Measurements from ENCODE around the gene NENF.
"Not testable (repeated sequence)": the region's sequence is repeated elsewhere in the genome, so short reads cannot be mapped to it uniquely, and the experiment has no call there.

Gene NENF

DNA sequence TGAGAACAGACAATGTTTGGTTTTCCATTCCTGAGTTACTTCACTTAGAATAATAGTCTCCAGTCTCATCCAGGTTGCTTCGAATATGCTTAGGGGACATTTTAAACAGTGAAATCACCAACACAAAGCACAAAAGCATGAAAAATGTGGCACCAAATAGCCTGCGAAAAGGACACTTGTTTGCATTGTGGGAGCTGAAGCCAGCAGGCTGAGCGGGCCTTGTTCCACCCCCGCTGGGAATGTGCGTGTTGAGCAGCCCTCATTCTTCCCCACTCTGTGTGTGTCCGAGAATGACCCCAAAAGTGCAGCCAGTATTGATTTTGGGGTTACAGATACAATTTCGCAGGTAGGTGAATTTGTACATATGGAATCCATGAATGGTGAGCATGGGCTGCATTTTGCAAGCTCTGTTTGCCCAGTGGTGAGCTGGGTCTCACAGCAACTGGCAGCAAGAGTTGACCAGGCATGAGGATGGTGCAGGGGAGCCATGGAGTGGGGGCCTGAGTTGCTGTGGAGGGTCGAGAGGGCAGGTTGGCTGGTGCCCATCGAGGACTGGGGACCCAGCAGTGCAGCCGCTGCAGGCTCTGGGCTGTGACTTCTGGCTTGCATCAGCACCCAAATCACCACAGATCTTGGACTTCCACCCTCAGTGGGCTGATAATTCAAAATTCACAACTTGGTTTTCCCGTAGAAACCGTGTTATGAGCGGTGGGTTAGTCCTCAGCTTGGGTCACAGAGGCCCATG lies 29.4 kb downstream of the NENF start:
- no peak for DNase-seq

DNA sequence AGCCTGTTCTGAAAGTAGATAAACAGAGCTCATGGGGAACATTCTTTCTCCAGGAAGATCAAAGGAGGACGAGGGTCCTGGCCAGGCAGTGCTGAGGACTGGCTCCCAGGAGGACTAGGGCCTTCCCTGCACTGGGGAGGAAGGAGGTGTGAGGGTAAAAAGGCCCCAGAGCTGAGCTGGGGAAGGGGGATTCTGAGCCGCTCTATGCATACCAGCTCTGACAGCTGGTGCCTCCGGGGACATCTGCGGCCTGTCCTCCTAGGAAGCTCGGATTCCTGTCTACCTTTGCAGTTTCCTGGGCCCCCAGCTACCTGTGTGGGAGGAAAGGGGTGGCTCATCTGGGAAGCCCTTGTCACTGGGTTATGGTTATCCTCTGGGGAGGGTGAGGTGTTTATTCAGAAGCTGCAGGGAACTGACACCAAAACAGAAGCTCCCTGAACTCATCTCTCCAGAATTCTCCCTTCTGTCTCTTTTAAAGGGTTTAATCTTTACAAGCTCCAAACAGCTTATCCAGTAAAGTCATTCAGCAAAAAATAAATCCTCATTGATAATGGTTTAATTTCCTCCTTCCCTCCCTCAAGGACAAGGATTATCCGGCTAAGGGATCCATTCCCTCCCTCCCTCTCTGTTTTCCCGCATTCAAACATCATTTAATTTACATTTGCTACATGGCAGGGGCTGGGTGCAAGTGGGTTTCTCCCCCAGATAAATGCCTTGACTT lies 31.0 kb downstream of the NENF start:
- DNase-seq, result no peak

DNA sequence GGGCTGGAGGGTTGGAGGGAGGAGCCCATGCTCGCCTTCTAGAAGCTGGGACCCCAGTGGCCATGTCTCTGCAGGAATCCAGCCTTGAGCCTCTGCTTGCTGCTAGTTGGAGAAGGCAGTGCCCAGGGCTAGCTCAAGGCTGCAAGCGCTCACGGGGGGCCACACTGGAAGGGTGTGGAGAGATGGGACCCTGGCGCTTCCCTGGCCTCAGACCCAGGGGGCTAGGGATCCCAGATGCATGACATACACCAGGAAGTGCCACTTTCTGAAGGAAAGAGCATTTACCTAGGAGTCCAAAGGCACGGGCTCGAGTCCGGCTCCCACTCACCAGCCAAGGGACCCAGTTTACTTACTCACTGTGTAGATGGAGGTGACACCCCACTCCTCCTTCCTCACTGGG lies 32.6 kb downstream of the NENF start:
- DNase-seq, result no peak

DNA sequence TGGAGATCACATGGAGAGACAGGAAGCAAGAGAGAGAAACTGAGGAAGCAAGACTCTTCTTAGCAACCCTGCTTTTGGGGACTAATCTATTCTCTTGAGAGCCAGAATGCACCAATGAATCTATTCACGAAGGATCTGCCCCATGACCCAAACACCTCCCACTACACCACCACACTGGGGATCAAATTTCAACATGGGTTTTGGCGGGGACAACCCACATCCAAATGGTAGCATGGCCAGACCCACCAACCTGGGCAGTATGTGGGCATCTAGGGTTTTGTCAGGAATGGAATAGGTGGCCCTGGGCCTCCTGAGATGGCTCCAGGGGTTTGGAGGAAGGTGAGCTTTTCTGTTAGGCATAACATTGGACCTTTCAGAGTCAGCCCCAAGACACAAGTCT lies 33.7 kb downstream of the NENF start:
- DNase-seq, result no peak

DNA sequence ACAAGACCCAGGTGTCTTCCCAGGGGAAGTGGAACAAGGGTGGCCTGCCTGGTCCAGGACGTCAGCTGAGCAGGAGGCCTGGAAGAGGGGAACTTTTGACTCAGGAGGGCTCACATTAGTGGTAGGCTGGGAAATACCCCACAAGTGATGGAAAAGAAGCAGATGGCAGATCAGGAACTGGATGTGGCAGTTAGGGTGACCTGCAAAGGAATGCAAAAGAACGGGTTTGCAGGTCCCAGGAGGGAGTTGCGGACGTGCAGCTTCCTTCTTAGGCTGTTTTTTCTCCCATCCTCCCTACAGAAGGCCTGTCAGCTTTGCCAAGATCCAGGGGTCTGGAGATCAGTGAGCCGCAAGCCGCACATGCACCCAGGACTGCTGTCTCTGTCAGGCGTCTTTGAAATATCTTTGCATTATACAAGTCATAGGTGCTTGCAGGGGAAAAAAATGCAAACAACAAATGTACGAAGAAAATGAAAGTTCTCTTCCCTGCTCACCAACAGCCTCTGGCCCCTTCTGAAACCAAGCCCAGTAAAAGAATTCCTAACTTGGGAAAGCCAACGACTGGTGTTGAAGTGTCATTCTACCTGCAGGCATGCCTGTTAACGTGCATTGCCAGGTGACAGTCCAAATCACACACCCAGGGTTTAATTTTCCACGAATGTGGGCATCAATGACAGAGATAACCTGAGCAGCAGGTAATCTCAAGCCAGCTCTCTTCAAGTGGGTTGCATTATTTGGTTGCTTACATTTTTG lies 34.4 kb downstream of the NENF start:
- DNase-seq, result no peak

DNA sequence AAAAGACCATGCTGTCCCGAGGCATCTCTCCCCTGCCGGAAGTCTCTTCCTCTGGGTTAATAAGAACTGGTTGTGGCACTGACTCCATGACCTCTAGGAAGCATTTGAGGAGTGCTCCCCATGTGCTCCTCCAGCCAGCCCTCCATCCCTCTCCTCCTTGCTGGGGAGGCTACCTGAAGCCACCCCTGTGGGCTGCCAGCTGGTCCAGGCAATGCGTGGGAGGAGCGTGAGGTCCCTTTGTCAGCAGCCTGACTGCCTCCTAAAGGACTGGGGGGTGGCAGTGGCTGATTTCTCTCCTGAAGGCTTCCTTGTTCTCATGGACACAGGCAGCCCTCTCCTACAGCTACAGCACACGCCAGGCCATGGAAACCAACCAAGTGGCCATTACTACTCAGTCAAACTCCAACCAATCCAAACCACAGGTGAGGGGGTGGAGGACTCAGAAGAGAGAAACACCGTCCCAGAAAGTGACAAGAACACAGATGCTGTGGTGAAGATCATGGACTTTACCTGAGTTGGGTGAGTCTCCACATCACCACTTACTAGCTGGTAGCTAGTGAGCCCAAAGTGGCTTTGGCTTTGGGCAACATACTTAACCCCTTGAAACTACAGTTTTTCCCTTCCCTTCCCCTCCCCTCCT lies 35.2 kb downstream of the NENF start:
- peak; percentile 13 for DNase-seq

DNA sequence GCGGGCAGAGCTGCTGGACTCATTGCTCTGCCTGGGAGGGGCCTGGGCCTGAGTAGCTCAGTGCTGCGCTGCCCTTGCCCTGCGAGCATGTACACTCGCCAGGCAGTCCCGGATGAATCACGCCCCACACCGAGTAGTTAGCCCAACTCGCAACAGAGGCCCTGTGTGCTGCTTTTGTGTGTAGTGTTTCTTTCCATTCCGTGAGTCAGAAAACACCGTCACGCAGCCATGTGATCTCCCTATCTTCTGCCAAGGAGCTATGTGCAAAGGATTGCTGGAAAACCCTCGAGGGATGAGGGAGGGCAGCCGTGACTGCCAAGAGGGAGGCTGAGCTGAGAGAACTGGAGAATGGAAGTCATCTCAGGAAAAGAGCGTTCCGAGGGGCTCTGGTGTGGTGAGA lies 37.3 kb downstream of the NENF start:
- no peak for DNase-seq

DNA sequence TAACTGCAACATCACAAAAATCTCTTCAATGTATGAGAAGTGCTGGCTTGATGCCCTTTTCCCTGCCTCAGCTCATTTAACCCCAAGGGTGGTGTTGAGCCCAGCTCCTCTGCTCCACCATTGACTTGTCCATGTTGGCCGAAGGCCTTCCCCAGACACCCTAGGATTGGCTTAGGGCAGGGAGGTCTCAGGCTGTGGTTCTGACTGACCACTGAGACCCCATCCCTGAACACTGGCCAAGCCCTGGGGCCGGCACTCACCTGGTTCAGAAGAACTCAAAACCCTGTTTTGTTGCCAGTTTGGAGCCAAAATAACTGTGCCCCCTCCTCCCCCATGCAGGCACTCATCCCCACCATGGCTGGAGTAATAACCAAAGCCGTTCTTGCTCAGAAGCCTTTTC lies 38.6 kb downstream of the NENF start:
- no peak for DNase-seq

DNA sequence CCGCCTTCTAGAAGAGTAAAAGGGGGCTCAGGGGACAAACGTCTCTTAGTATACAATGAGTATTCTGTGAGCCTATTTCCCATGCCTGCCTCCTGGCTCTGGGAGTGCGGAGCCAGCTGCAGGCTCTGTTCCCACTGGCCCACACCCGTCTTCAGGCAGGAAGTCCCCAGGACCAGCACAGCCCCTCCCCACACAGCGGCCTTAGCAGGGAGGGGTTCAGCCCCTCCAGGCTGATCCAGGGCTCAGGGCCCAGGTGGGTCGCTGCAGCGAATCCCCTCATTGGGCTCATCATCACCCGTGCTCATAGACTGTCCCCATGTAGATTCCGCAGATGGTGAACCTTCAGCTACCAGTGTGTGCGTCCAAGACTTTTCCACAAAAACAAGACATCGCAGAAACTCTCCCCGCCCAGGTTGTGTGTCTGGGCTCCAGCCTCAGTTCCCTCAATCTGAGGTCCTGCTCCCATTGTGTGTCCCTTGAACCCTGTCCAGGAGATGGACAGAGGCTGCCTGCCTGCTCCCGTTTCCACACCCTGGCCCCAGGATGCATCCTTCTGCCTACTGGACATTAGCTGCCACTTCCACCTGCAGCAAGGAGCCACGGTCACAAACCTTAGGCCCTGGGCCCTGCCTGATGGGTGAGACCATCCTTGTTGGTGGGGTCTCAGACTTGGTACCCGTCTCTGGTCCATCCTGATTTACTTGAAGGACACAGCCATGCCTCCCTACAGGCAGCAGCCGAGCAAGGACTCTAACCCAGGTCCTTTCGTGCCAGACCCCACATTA lies 39.4 kb downstream of the NENF start:
- DNase-seq, result no peak

DNA sequence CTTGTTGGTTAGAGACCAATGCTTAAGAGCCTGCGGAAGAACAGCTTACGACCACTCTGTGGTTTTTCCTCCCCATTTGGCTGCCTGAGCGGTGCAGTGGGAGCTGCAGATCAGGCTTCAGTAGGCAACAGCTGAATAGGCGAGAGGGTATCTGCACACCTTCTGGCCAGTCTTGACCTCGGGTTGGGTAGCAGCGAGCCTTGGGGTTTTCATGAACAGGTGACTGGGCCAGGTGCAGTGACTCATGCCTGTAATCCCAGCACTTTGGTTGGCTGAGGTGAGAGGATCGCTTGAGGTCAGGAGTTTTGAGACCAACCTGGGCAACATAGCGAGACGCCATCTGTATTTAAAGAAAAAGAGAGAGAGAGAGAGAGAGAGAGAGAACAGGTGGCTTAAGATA lies 41.0 kb downstream of the NENF start:
- DNase-seq, result no peak

DNA sequence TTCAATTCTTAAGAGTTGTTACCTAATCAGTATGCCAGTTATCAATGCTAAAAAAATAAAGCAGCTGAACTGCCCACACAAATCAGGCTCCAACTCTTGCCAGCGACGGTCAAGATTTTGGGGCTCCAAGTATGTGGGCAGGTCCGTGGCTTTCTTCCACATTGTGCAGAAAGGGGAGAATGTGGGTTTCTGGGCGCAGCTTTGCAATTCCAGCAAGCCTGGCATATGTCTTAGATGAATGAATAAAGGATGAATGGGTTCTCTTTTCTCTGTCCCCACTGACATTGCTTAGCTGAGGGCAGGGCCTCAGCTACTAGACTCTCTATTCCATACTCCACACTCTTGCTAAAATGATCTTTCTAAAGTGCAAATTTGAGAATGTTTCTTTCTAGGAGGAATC lies 42.4 kb downstream of the NENF start:
- DNase-seq, result no peak

DNA sequence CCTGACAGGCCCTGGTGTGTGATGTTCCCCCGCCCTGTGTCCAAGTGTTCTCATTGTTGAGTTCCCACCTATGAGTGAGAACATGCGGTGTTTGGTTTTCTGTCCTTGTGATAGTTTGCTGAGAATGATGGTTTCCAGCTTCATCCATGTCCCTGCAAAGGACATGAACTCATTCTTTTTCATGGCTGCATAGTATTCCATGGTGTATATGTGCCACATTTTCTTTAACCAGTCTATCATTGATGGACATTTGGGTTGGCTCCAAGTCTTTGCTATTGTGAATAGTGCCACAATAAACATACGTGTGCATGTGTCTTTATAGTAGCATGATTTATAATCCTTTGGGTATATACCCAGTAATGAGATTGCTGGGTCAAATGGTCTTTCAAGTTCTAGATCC lies 43.1 kb downstream of the NENF start:
- not testable (repeated sequence) for DNase-seq

DNA sequence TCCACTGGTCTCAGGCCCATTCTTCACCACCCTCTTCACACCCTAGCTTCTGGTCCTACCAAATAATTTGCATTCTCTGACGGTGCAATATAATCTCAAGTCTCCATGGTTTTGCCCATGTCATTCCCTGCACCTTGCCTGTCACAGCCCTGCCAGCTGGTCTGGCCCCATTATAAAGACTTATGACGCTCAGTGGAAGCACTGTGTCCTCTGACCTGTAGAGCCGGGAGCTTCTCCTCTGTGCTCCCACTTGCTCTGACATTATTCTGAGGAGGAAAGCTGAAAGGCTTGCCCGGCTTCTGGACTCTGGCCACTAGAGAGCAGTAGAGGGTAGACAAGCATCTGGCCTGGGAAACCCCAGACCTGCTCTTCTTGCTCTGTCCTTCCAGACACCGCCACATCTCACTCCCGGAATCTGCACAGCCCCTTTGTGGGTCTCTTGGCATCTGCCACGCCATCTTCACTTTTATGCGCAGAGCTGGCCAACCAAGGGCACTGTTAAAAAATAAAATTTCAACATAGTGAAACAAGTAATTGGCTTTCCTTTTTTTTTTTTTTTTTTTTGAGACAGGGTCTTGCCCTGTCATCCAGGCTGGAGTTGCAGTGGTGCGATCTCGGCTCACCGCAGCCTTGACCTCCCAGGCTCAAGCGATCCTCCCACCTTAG lies 44.4 kb downstream of the NENF start:
- DNase-seq, result peak; percentile 94

DNA sequence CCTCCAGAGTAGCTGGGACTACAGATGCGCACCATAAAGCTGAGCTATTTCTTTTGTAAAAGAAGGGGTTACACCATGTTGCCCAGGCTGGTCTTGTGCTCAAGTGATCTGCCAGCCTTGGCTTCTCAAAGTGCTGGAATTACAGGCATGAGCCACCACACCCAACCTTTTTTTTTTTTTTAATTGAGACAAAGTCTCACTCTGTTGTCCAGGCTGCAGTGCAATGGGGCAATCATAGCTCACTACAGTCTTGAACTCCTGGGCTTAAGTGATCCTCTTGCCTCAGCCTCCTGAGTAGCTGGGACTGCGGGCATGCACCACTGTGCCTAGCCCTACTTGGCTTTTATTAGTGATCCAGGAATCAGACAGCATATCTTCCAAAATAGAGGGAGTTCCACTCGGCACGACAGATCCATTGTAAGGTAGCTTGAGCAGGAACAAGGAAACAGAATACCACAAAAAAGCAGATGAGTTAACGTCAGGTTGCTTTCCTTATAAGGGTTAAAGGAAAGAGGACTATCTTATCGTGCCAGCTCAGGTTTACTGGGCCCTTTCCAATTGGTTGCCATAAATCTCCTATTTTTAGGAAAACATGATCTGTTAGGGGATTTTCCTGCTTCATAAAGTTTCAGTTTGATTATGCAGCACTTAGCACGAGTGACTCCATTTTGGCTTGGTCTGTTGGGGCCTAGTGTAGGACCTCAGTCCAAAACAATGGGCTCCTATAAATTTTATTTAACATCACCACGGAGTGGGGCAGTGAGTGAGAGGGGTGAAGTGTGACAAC lies 45.2 kb downstream of the NENF start:
- DNase-seq, result no peak

DNA sequence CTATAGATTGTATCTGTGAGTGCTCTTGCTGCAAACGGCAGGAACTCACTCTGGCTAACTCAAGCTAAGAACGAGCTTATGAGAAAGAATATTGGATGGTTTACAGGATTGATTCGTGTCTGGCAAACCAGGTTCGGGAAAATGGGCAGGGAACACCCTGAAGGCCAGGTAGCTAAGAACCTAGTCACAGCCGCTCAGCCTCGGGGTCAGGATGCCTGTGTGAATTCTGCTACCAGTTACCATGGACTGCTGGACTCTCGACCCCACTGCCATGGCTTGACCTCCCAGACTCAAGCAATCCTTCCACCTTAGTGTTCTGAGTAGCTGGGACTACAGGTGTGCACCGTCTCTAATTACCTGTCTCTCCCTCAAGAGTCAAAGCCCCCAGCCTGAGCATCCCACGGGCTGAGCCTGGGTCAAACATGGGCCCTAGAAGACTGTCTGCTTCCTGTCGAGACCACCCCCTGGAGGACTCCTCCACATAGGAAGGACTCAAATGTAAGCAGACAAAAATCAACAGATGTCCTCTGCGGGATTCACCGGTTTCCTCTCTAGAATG lies 45.8 kb downstream of the NENF start:
- DNase-seq, result no peak

DNA sequence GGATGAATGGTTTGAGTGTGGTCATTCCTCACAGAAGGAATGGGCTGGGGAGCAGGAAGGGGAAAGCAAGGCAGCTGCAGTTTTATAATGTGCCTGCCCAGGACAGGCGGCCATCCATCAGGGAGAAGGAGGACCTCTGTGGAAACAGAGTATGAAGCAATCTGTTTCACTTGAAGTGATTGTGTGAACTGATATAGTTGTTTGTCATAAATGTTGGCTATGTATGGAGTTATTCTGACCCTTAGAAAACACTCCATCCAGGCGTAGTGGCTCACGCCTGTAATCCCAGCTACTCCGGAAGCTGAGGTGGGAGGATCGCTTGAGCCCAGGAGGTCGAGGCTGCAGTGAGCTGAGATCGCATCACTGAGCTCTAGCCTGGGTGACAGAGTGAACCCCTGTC lies 46.5 kb downstream of the NENF start:
- no peak for DNase-seq

DNA sequence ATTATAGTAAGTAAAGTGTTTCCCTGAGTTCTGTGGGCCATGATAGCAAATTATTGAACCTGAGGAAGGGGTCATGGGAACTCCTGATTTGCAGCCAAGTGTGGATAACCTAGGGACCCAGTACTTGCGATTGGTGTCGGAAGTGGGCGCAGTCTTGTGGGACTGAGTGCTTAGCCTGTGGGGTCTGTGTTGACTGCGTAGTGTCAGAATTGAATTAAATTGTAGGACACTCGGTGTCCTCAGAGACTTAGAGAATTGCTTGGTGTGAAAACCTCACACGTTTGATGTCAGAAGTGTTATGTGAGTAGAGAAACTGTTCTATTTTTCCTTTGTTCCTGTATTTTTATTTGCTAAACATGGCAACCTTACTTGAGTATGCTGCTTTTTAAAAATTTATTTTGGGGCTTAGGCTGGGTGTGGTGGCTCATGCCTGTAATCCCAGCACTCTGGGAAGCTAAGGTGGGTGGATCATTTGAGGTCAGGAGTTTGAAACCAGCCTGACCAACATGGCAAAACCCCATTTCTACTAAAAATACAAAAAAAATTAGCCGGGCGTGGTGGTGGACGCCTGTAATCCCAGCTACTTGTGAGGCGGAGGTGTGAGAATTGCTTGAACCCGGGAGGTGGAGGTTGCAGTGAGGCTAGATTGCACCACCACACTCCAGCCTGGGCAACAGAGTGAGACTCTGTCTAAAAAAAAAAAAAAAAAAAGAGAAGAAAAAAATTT lies 48.2 kb downstream of the NENF start:
- not testable (repeated sequence) for DNase-seq

DNA sequence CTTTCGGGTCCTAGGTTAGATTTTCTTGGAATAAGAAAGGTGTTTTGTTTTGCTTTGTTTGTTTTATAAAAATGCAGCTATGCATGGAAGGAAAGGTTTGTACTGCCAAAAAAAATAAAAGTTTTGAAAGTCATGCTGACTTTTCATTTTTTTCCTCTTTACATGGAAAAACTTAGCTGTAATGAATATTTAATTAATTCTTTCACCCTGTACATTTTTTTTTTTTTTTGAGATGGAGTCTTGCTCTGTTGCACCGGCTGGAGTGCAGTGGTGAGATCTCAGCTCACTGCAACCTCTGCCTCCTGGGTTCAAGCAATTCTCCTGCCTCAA lies 48.7 kb downstream of the NENF start:
- no peak for DNase-seq

DNA sequence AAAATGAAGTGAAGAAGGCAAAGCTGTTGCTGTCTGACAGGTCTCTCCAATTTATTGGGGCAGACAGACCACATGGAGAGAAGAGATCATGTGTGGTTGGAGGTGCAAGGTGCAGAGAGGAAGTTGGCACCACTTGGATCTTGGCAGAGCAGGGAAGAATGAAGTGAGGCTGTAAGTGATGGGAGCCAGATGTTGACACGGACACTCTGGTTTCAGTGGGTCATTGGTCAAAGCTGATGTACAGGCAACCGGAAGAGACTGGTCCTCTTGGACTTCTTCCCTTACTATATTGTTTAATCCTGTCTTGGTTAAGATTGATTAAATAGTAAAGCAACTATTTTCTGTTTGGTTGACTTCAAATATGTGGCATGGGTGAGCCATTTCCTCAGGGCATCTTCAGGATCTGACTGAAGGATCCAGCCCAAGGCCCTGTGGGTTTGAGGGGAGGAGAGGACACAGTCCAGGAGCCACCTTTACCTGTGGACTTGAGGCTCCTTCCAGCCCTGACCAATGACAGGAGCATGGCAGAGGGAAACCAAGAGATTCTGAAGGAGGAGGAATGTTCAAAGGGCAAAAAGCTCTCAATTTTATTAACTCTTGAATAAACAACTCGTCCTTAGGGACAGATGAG lies 49.4 kb downstream of the NENF start:
- no peak for DNase-seq

Data from hematopoietic multipotent progenitor cell treated with erythropoietin and hydrocortisone succinate and interleukin-3 and kit ligand, for 6 days (in vitro differentiated cells).